HUES48 (cell line): ENCODE data around the gene NAALAD2.
"Not testable (repeated sequence)": the region's sequence is repeated elsewhere in the genome, so short reads cannot be mapped to it uniquely, and the experiment has no call there.

Source experiments
- H3K27ac ChIP-seq: one replicate; pipeline ENCODE4 v1.7.0; 2013; ENCODE audit warnings: low read depth, low read length, inconsistent platforms
- H3K27me3 ChIP-seq: 2 replicates; pipeline ENCODE4 v1.6.1; 2013; ENCODE audit warnings: mild to moderate bottlenecking, low read length; ENCODE audit not compliant: control insufficient read depth, insufficient read depth
- H3K36me3 ChIP-seq: 2 replicates; pipeline ENCODE4 v1.6.1; 2013; ENCODE audit warnings: low read length; ENCODE audit not compliant: control insufficient read depth, insufficient read depth
- H3K4me1 ChIP-seq: 2 replicates; pipeline ENCODE4 v1.6.1; 2013; ENCODE audit warnings: mild to moderate bottlenecking, low read length; ENCODE audit not compliant: control insufficient read depth, insufficient read depth
- H3K4me3 ChIP-seq: 2 replicates; pipeline ENCODE4 v1.5.1; 2013; ENCODE audit warnings: mild to moderate bottlenecking, low read depth, low read length
- H3K9ac ChIP-seq: 2 replicates; pipeline ENCODE4 v1.6.1; 2013; ENCODE audit warnings: mild to moderate bottlenecking, low read depth, low read length, moderate library complexity
- H3K9me3 ChIP-seq: 2 replicates; pipeline ENCODE4 v1.6.1; 2013; ENCODE audit warnings: low read length; ENCODE audit not compliant: control insufficient read depth, insufficient read depth

NAALAD2 gene

GRCh38 chr11:90134478-90135003 is at the start of gene NAALAD2:
NAALAD2 (plus strand) TSS chr11:90134663; CDS start chr11:90134759, 96 bp downstream.
- Histone ChIP-seq H3K27ac (peak within 1 kb of the TSS; percentile 86), H3K4me1 (peaks cover 42% of the 10 kb centered on the region), H3K36me3 (peaks cover 3% of the 10 kb centered on the region; the same call in 1 of the 2 replicates), H3K27me3 (no peaks in the 10 kb centered on the region), H3K9me3 (no peaks in the 10 kb centered on the region), H3K4me3 (peak within 1 kb of the TSS; percentile 77), H3K9ac (peak within 1 kb of the TSS; percentile 63)

GRCh38 chr11:90085650-90086049 is 48.8 kb upstream of the NAALAD2 start, which contains the start of gene UBTFL1:
UBTFL1 (plus strand) TSS chr11:90085950; CDS start chr11:90085950, 0 bp downstream.
- not testable (repeated sequence) for H3K4me3 ChIP-seq, H3K27ac ChIP-seq, H3K9ac ChIP-seq, H3K36me3 ChIP-seq, H3K27me3 ChIP-seq, H3K4me1 ChIP-seq, H3K9me3 ChIP-seq

- H3K27ac ChIP-seq, H3K4me1 ChIP-seq, H3K9me3 ChIP-seq, H3K36me3 ChIP-seq, H3K27me3 ChIP-seq, H3K9ac ChIP-seq, H3K4me3 ChIP-seq: not testable (repeated sequence)
These were observed 45.7 kb upstream of the NAALAD2 start for GRCh38 chr11:90088731-90089130.

DNA sequence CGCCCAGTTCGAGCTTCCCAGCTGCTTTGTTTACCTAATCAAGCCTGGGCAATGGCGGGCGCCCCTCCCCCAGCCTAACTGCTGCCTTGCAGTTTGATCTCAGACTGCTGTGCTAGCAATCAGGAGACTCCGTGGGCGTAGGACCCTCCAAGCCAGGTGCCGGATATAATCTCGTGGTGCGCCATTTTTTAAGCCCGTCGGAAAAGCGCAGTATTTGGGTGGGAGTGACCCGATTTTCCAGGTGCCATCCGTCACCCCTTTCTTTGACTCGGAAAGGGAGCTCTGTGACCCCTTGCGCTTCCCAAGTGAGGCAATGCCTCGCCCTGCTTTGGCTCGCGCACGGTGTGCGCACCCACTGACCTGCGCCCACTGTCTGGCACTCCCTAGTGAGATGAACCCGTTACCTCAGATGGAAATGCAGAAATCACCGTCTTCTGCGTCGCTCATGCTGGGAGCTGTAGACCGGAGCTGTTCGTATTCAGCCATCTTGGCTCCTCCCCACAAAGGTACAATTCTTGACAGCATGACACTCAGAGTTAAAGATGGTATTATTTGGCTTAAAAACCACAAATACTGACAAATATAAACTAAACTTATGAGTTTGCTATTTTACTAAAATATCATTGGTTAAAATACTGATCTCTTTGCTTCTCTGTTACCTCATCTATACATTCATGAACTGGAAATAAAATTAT is 39.1 kb upstream of the NAALAD2 start:
- H3K9ac ChIP-seq, H3K4me3 ChIP-seq, H3K27ac ChIP-seq, H3K27me3 ChIP-seq, H3K36me3 ChIP-seq, H3K9me3 ChIP-seq, H3K4me1 ChIP-seq: not testable (repeated sequence)

DNA sequence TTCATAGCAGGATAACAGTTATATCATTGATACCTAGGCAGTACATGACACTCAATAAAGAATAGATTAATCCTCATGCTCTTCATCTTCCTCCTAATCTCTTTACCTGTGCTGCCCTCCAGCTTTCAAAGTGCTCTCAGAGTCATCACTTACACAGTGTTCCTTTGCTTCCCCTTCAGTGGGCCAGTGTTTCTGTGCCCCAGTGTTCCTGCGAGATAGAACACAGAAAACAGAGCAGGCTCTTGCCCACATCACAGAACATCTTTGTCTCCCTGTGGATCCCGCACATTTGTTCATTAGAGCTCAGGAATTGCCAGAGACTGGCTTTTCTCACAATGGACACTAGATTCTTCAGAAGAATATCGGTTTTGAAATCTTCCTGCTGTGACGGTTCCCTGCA is 36.2 kb upstream of the NAALAD2 start:
- not testable (repeated sequence) for H3K4me1 ChIP-seq, H3K4me3 ChIP-seq, H3K27me3 ChIP-seq, H3K36me3 ChIP-seq, H3K9me3 ChIP-seq, H3K27ac ChIP-seq, H3K9ac ChIP-seq

DNA sequence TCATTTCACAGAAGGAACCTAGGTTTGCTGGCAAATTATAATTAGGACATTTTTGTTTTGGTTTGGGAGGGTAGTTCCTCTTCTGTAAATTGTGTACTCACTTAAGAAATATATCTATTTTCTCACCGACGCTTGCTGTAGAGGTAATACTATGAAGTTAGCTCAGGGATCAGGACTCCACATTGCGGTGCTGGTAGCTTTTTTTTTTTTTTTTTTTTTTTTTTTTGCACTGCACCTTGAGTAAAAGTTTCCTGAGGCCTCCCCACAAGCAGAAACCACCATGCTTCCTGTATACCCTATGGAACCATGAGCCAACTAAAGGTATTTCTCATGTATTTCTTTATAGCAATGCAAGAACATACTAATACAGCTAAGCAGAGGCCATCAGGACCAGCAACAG is 34.0 kb upstream of the NAALAD2 start:
- Histone ChIP-seq H3K36me3 (no peaks in the 10 kb centered on the region), H3K27ac (no peak overlapping the region), H3K4me3 (no peak overlapping the region), H3K9me3 (no peaks in the 10 kb centered on the region), H3K9ac (no peak overlapping the region), H3K27me3 (no peaks in the 10 kb centered on the region), H3K4me1 (no peaks in the 10 kb centered on the region)

GRCh38 chr11:90113541-90113940 is 20.9 kb upstream of the NAALAD2 start:
- Histone ChIP-seq H3K9me3 (no peaks in the 10 kb centered on the region), H3K9ac (no peak overlapping the region), H3K4me1 (no peaks in the 10 kb centered on the region), H3K27me3 (no peaks in the 10 kb centered on the region), H3K4me3 (no peak overlapping the region), H3K27ac (no peak overlapping the region), H3K36me3 (no peaks in the 10 kb centered on the region)

GRCh38 chr11:90120191-90120590 is 14.3 kb upstream of the NAALAD2 start:
- no peak overlapping the region for H3K9ac ChIP-seq
- no peak overlapping the region for H3K27ac ChIP-seq
- H3K9me3 ChIP-seq = no peaks in the 10 kb centered on the region
- H3K4me1 ChIP-seq = no peaks in the 10 kb centered on the region
- no peaks in the 10 kb centered on the region for H3K27me3 ChIP-seq
- H3K4me3 ChIP-seq = no peak overlapping the region
- H3K36me3 ChIP-seq = no peaks in the 10 kb centered on the region

- H3K27ac ChIP-seq = no peak overlapping the region
These were observed 10.1 kb upstream of the NAALAD2 start for GRCh38 chr11:90124371-90124770.

GRCh38 chr11:90124946-90125345 is 9.5 kb upstream of the NAALAD2 start:
- no peak overlapping the region for H3K9ac ChIP-seq
- H3K9me3 ChIP-seq = no peaks in the 10 kb centered on the region
- no peak overlapping the region for H3K4me3 ChIP-seq

More at GRCh38 chr11:90124371-90124770, 10.1 kb upstream of the NAALAD2 start:
- no peaks in the 10 kb centered on the region for H3K27me3 ChIP-seq
- no peaks in the 10 kb centered on the region for H3K36me3 ChIP-seq
- H3K4me3 ChIP-seq = no peak overlapping the region
- H3K4me1 ChIP-seq = no peaks in the 10 kb centered on the region
- no peak overlapping the region for H3K9ac ChIP-seq
- no peaks in the 10 kb centered on the region for H3K9me3 ChIP-seq

DNA sequence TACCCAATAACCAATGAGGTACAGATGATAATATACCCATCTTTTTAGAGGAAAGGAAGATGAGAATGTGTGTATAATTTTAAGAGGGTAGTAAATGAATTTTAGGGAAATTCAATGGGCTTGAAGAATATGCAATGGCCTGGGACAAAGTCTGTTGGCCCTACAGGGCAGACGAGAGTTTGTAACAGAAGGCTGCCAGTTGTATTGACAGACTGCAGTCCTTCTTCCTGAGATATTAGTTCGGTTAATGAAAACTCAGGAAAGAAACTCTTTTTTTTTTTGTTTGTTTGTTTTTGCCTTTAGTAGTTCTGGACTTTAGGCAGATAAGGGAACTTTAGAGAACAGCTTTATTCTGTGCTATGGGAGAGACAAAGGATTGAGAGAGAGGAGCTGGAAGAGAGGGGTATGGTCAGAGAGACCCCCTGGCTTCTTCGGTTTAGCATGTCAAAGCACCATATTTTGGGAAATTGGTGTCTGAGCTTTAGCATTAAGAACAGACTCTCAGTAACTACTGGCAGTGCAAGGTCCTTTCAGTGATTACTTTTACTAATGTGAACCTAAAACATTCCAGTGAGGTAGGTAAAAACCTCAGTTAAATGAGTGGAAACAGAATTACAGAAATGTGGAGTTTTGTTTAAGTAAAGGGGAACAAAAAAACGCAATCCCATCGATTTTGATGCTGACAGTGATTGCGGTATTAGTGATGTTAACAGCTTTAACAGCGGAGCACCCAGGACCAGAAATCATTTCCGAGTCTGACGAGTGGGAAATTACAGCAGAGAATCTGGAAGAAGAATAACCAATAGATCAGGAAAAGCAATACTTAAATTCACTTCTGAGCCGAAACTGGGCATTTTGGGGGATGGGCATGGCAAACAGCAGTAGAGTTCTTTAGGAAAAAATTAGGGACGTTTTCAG is 644 bp upstream of the NAALAD2 start:
- Histone ChIP-seq H3K4me1 (peaks cover 35% of the 10 kb centered on the region), H3K27me3 (no peaks in the 10 kb centered on the region), H3K9me3 (no peaks in the 10 kb centered on the region), H3K36me3 (peaks cover 3% of the 10 kb centered on the region; the same call in 1 of the 2 replicates), H3K9ac (peak overlapping the region; percentile 63), H3K4me3 (peak overlapping the region; percentile 77), H3K27ac (peak overlapping the region; percentile 86)

More at GRCh38 chr11:90124946-90125345, 9.5 kb upstream of the NAALAD2 start:
- Histone ChIP-seq H3K27ac (no peak overlapping the region), H3K36me3 (no peaks in the 10 kb centered on the region), H3K4me1 (no peaks in the 10 kb centered on the region), H3K27me3 (no peaks in the 10 kb centered on the region)
